Measurements from ENCODE around the gene FOXI1.

GRCh38 chr5:170112876-170113521 lies 7.3 kb downstream of the FOXI1 start:
- no peak for TF ChIP-seq CTCF (IDR thresholded peaks at IDR 0.05)
- no peak for TF ChIP-seq POLR2AphosphoS5 (IDR thresholded peaks at IDR 0.05)
- TF ChIP-seq EP300 (IDR thresholded peaks at IDR 0.05): no peak
- no peak for TF ChIP-seq POLR2A (IDR thresholded peaks at IDR 0.05)

All from suprapubic skin (tissue), 4 donors.